HG03342 (cell line): Measurements from ENCODE around the gene POLL.

ENCODE experiments used
- ATAC-seq: cut with Tn5 transposase; IDR thresholded peaks from one replicate; pipeline ENCODE4 v1.9.1; 2021; ENCODE audit warnings: mild to moderate bottlenecking, moderate library complexity; ENCODE audit not compliant: unreplicated experiment

POLL gene

GRCh38 chr10:101560298-101561067 is 27.6 kb downstream of the POLL start:
- ATAC-seq, result no peak

GRCh38 chr10:101559596-101560297 is 28.3 kb downstream of the POLL start:
- no peak for ATAC-seq

- ATAC-seq, result no peak
Measured at GRCh38 chr10:101558671-101559595, 29.1 kb downstream of the POLL start.

- ATAC-seq, result no peak
Measured at GRCh38 chr10:101558204-101558603, 29.9 kb downstream of the POLL start.

GRCh38 chr10:101557541-101557940 is 30.5 kb downstream of the POLL start:
- no peak for ATAC-seq

GRCh38 chr10:101552442-101552841 is 35.6 kb downstream of the POLL start:
- no peak for ATAC-seq

- ATAC-seq, result no peak
Measured at GRCh38 chr10:101550965-101551364, 37.1 kb downstream of the POLL start.

GRCh38 chr10:101545898-101546297 is 42.2 kb downstream of the POLL start:
- ATAC-seq, result no peak

- no peak for ATAC-seq
Measured at GRCh38 chr10:101538446-101538845, 49.6 kb downstream of the POLL start.

- ATAC-seq, result no peak
Measured at GRCh38 chr10:101536800-101537199, 51.3 kb downstream of the POLL start.

GRCh38 chr10:101535949-101536348 is 52.1 kb downstream of the POLL start:
- ATAC-seq, result no peak

- no peak for ATAC-seq
Measured at GRCh38 chr10:101529725-101530553, 58.1 kb downstream of the POLL start.

- ATAC-seq, result no peak
Measured at GRCh38 chr10:101529207-101529606, 58.9 kb downstream of the POLL start.
